IMR-90 (cell line): ENCODE measurements around the gene BACH1. TPM values are rescaled to one million over a fixed set of nuclear protein-coding genes. Genes with fewer than 3 reads are reported as not detected.
A peak's percentile ranks its signal among the peaks of the same experiment; 100 is the strongest.

Experiments used
- ATAC-seq: fragments of 200-7000 bp; cut with Tn5 transposase; 2 replicates; pipeline ENCODE4 v1.9.1; 2020; ENCODE audit warnings: low read depth, mild to moderate bottlenecking, moderate library complexity
- BruUV-seq: library from RNA; stranded (reverse); fragments of 400-500 nt; replicated peaks from 2 replicates; lab custom pipeline; 2021; lab: Mats Ljungman, UMichigan
- CTCF ChIA-PET: fragments of 300-600 bp; formaldehyde crosslinking; extraction: SDS; loops from one replicate; lab custom pipeline; 2021; ENCODE audit warnings: antibody characterized with exemption; lab: Yijun Ruan, JAX
- POLR2A ChIA-PET: fragments of 300-600 bp; sonication (Branson Sonifier 250); formaldehyde crosslinking; loops from one replicate; lab custom pipeline; 2022; ENCODE audit warnings: antibody characterized with exemption; ENCODE audit not compliant: unreplicated experiment; lab: Charles Lee
- DNase-seq: peaks from one replicate; pipeline ENCODE4 v3.0.0; 2013
- H2AFZ ChIP-seq: replicated peaks from 2 replicates; pipeline ENCODE3; 2013; ENCODE audit warnings: low read length, mild to moderate bottlenecking; ENCODE audit not compliant: poor library complexity
- H2AK5ac ChIP-seq: 2 replicates; pipeline ENCODE4 v1.6.1; 2013; ENCODE audit warnings: low read depth, low read length, inconsistent platforms
- H2AK9ac ChIP-seq: replicated peaks from 2 replicates; pipeline ENCODE3; 2013; ENCODE audit warnings: mild to moderate bottlenecking, low read depth, low read length, moderate library complexity; ENCODE audit not compliant: poor library complexity
- H2BK120ac ChIP-seq: 2 replicates; pipeline ENCODE4 v1.6.1; 2013; ENCODE audit warnings: low read depth, low read length, inconsistent platforms
- H2BK15ac ChIP-seq: 3 replicates; pipeline ENCODE4 v1.6.1; 2013; ENCODE audit warnings: low read depth, low read length, inconsistent platforms
- H2BK20ac ChIP-seq: 2 replicates; pipeline ENCODE4 v1.6.1; 2013; ENCODE audit warnings: low read depth, mild to moderate bottlenecking, inconsistent platforms, low read length, moderate library complexity
- H2BK5ac ChIP-seq: 2 replicates; pipeline ENCODE4 v1.6.1; 2013; ENCODE audit warnings: mild to moderate bottlenecking, low read depth, low read length, inconsistent platforms; ENCODE audit not compliant: poor library complexity, severe bottlenecking
- H3K14ac ChIP-seq: replicated peaks from 2 replicates; pipeline ENCODE4 v1.6.1; 2013; ENCODE audit warnings: low read depth, low read length, inconsistent platforms
- H3K18ac ChIP-seq: 2 replicates; pipeline ENCODE4 v1.6.1; 2013; ENCODE audit warnings: low read depth, low read length, control low read depth
- H3K23ac ChIP-seq: 2 replicates; pipeline ENCODE4 v1.6.1; 2013; ENCODE audit warnings: low read depth, low read length, inconsistent platforms
- H3K27ac ChIP-seq: 2 replicates; pipeline ENCODE4 v1.5.1; 2013; ENCODE audit warnings: mild to moderate bottlenecking, control low read depth, low read length; ENCODE audit not compliant: insufficient read depth
- H3K27me3 ChIP-seq: 2 replicates; pipeline ENCODE4 v1.6.1; 2013; ENCODE audit warnings: low read length; ENCODE audit not compliant: control insufficient read depth, insufficient read depth
- H3K36me3 ChIP-seq: 2 replicates; pipeline ENCODE4 v1.6.1; 2013; ENCODE audit warnings: low read length, mixed read lengths; ENCODE audit not compliant: control insufficient read depth, insufficient read depth
- H3K4ac ChIP-seq: 2 replicates; pipeline ENCODE4 v1.6.1; 2013; ENCODE audit warnings: low read depth, low read length, inconsistent platforms
- H3K4me1 ChIP-seq: 2 replicates; pipeline ENCODE4 v1.6.1; 2013; ENCODE audit warnings: low read length, mixed read lengths; ENCODE audit not compliant: control insufficient read depth, insufficient read depth
- H3K4me2 ChIP-seq: 2 replicates; pipeline ENCODE4 v1.6.1; 2013; ENCODE audit warnings: low read depth, mild to moderate bottlenecking, control low read depth, low read length, moderate library complexity
- H3K4me3 ChIP-seq: 2 replicates; pipeline ENCODE4 v1.5.1; 2013; ENCODE audit warnings: low read depth, mild to moderate bottlenecking, control low read depth, low read length, moderate library complexity; ENCODE audit not compliant: insufficient read depth
- H3K56ac ChIP-seq: 2 replicates; pipeline ENCODE4 v1.6.1; 2013; ENCODE audit warnings: low read length, inconsistent platforms; ENCODE audit not compliant: insufficient read depth; ENCODE audit errors: extremely low read depth
- H3K79me1 ChIP-seq, 2 experiments: 2 replicates each; pipeline ENCODE4 v1.6.1; 2013; ENCODE audit warnings: low read length in 2 of 2, inconsistent platforms in 1 of 2, low read depth in 1 of 2
- H3K9ac ChIP-seq: 2 replicates; pipeline ENCODE4 v1.6.1; 2013; ENCODE audit warnings: low read depth, low read length, control low read depth
- H3K9me1 ChIP-seq: 2 replicates; pipeline ENCODE4 v1.6.1; 2013; ENCODE audit warnings: low read length, inconsistent platforms; ENCODE audit not compliant: insufficient read depth
- H3K9me3 ChIP-seq: 2 replicates; pipeline ENCODE4 v1.6.1; 2013; ENCODE audit warnings: low read length; ENCODE audit not compliant: control insufficient read depth, insufficient read depth
- H4K20me1 ChIP-seq: 2 replicates; pipeline ENCODE4 v1.6.1; 2013; ENCODE audit warnings: low read length, inconsistent platforms; ENCODE audit not compliant: insufficient read depth
- H4K5ac ChIP-seq: 2 replicates; pipeline ENCODE4 v1.6.1; 2013; ENCODE audit warnings: mild to moderate bottlenecking, low read depth, low read length, control low read depth
- H4K8ac ChIP-seq, 2 experiments: 2 replicates each; pipeline ENCODE4 v1.6.1; 2013; ENCODE audit warnings: low read depth in 2 of 2, low read length in 2 of 2, control low read depth in 1 of 2, inconsistent platforms in 1 of 2
- H4K91ac ChIP-seq: 2 replicates; pipeline ENCODE4 v1.6.1; 2013; ENCODE audit warnings: low read depth, low read length, inconsistent platforms; ENCODE audit not compliant: insufficient read depth
- BHLHE40 ChIP-seq: fragments of 150-350 bp; IDR thresholded peaks from 2 replicates; pipeline ENCODE4 v1.6.1; 2016; ENCODE audit warnings: mild to moderate bottlenecking, low read depth, low read length
- CEBPB ChIP-seq: IDR thresholded peaks from 2 replicates; pipeline ENCODE4 v1.6.1; 2012; ENCODE audit warnings: low read depth, low read length, improper control_type of control experiment
- CHD1 ChIP-seq: IDR thresholded peaks from 2 replicates; pipeline ENCODE4 v1.6.1; 2012; ENCODE audit warnings: low read depth, low read length, improper control_type of control experiment
- FOS ChIP-seq: fragments of 150-350 bp; IDR thresholded peaks from 2 replicates; pipeline ENCODE4 v1.6.1; 2016; ENCODE audit warnings: low read depth, low read length
- MAFK ChIP-seq: IDR thresholded peaks from 2 replicates; pipeline ENCODE4 v1.6.1; 2012; ENCODE audit warnings: low read depth, low read length, improper control_type of control experiment
- MAZ ChIP-seq: IDR thresholded peaks from 2 replicates; pipeline ENCODE4 v1.6.1; 2012; ENCODE audit warnings: low read depth, mild to moderate bottlenecking, low read length, improper control_type of control experiment, moderate library complexity, borderline replicate concordance
- MXI1 ChIP-seq: IDR thresholded peaks from 2 replicates; pipeline ENCODE4 v1.6.1; 2012; ENCODE audit warnings: low read depth, mild to moderate bottlenecking, low read length, moderate library complexity, borderline replicate concordance
- NFE2L2 ChIP-seq: fragments of 150-350 bp; IDR thresholded peaks from 2 replicates; pipeline ENCODE4 v1.6.1; 2016; ENCODE audit warnings: low read depth, mild to moderate bottlenecking, low read length
- POLR2A ChIP-seq: IDR thresholded peaks from 2 replicates; pipeline ENCODE4 v1.6.1; 2012; ENCODE audit warnings: mild to moderate bottlenecking, low read depth, low read length
- RAD21 ChIP-seq: IDR thresholded peaks from 2 replicates; pipeline ENCODE4 v1.6.1; 2012; ENCODE audit warnings: low read length, improper control_type of control experiment
- RCOR1 ChIP-seq: IDR thresholded peaks from 2 replicates; pipeline ENCODE4 v1.6.1; 2012; ENCODE audit warnings: mild to moderate bottlenecking, low read length, improper control_type of control experiment; ENCODE audit not compliant: insufficient replicate concordance
- RFX5 ChIP-seq: IDR thresholded peaks from 2 replicates; pipeline ENCODE4 v1.8.0; 2012; ENCODE audit warnings: low read depth, mild to moderate bottlenecking, low read length, moderate library complexity
- SMC3 ChIP-seq: fragments of 150-350 bp; IDR thresholded peaks from 2 replicates; pipeline ENCODE4 v1.6.1; 2016; ENCODE audit warnings: low read depth, mild to moderate bottlenecking, antibody characterized with exemption, low read length, moderate library complexity
- WGBS, 2 experiments: methylation state at CpG; one replicate each; pipeline versions ENCODE4 v1.1.5 to v1.1.7; 2013; ENCODE audit warnings: missing lambda C conversion rate in 2 of 2; ENCODE audit not compliant: insufficient read length in 1 of 2; ENCODE audit errors: extremely low coverage in 2 of 2; 5-methylcytosine and 5-hydroxymethylcytosine counted together
- dilution Hi-C: fragments of 300-500 bp; cut with HindIII; formaldehyde crosslinking; loops from one replicate; pipeline ENCODE4 v1.14.3; 2018; ENCODE audit warnings: low sequenced_read_pairs; ENCODE audit not compliant: unreplicated experiment
- in situ Hi-C: fragments of 300-500 bp; cut with MboI; formaldehyde crosslinking; loops from 3 replicates; pipeline ENCODE4 v1.14.3; 2019; ENCODE audit warnings: low sequenced_read_pairs, inconsistent platforms, mixed read lengths
- intact Hi-C: fragments of 100-400 bp; cut with micrococcal nuclease; formaldehyde crosslinking; loops from 2 replicates; pipeline ENCODE4 v1.10.0; 2022
- polyA plus RNA-seq, 3 experiments: library from polyadenylated mRNA; depleted of rRNA; stranded (reverse); fragments of >200 nt; gene quantifications; 2 replicates each; pipeline ENCODE4 v1.2.3, GENCODE V29; 2012; ENCODE audit warnings: low replicate concordance in 1 of 3
- total RNA-seq: library from RNA; depleted of rRNA; stranded (reverse); fragments of >200 nt; gene quantifications from 2 replicates; pipeline ENCODE4 v1.2.3, GENCODE V29; 2012
- TF ChIP-seq, protein P1 (sequence below): conservative IDR thresholded peaks from 2 replicates; pipeline ENCODE4 v1.5.1; 2012; ENCODE audit warnings: mild to moderate bottlenecking, low read depth, low read length, improper control_type of control experiment
- TF ChIP-seq, protein P2 (sequence below): fragments of 150-350 bp; IDR thresholded peaks from 2 replicates; pipeline ENCODE4 v1.6.1; 2017; ENCODE audit warnings: mild to moderate bottlenecking, antibody characterized with exemption, low read length, low read depth

Gene BACH1
- total and polyA plus RNA-seq, 2 of the 4 experiments (the other 2 are of a cell fraction), result 23.1 to 108 TPM

DNA sequence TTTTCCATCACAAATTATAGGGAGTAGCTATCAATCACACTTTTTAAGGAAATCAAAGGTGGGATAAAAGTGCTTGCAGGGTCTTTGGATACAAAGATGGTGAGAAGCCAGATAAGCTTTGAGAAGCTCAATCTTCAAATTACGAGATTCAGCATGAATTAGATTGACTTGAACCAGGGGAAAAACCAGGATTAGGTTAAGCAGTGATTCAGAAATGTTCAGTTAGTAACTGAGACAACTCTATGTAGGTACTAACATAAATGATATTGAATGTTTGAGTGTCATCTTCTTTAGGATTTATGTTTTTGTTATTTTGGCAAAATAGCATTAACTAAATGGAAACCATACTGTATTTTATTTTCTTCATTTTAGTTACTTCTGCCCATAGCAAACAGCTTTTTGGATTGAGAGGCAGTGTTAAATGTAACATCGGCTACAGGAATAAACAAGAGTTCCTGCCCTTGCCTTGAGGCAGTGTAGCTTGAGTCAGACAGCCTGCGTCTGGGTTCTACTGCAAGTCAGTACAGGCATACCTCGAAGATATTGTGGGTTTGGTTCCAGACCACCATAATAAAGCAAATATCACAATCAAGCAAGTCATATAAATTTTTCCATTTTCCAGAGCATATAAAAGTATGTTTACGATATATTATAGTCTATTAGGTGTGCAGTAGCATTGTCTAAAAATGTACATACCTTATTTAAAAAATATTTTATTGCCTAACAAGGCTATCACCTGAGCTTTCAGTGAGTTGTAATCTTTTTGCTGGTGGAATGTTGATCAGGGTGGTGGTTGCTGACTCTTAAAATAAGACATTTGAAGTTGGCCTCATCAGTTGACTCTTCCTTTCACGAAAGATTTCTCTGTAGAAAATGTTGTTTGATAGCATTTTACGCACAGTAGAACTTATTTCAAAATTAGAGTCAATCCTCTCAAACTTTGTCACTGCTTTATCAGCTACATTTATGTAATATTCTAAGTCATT, 36.9 kb upstream of the BACH1 start:
- H2AK9ac ChIP-seq, result no peak overlapping the region
- ChIA-PET POLR2A (interaction anchor here (0.6 kb wide), 1 partner anchor 51 kb away, joined by 4 read pairs; no protein-coding TSS in a partner anchor), CTCF (interaction anchor here (0.5 to 1.1 kb wide), 3 partner anchors 73 to 87 kb away, joined by 3 to 4 read pairs (median 3); no protein-coding TSS in a partner anchor)
- H3K4me2 ChIP-seq, result no peak overlapping the region
- no peak for ATAC-seq
- H3K23ac ChIP-seq, result no peak overlapping the region
- H2BK20ac ChIP-seq, result peak overlapping the region; percentile 51; the same call in 1 of the 2 replicates
- dilution Hi-C loops (no loop called here), intact Hi-C loops (no loop called here), in situ Hi-C loops (no loop called here)
- no peaks in the 10 kb centered on the region for H3K36me3 ChIP-seq
- H3K56ac ChIP-seq, result no peak overlapping the region
- 0 out of 2 replicates have a peak overlapping the region, but pooled peaks have one; percentile 14 for H3K14ac ChIP-seq
- no peak overlapping the region for H2AFZ ChIP-seq
- WGBS, 2 experiments, result 100% methylated on average over 1 of the region's 7 CpGs; no CpG with 5 or more reads in 1 of the 2 experiments
- H2BK120ac ChIP-seq, result peak overlapping the region; percentile 47; the same call in 1 of the 2 replicates
- no peak for DNase-seq
- H3K9ac ChIP-seq, result no peak overlapping the region
- peaks cover 10% of the 10 kb centered on the region for H3K9me1 ChIP-seq
- BruUV-seq, result no TSS peak
- no peak overlapping the region for H3K4me3 ChIP-seq
- no peak overlapping the region for H3K4ac ChIP-seq
- peaks cover 0 to 11% of the 10 kb centered on the region in 2 experiments; a peak in 2 of 4 replicates for H3K79me1 ChIP-seq
- no peak overlapping the region; the same call in 1 of the 2 replicates for H4K91ac ChIP-seq
- H4K20me1 ChIP-seq, result no peaks in the 10 kb centered on the region
- H3K9me3 ChIP-seq, result no peaks in the 10 kb centered on the region
- H4K5ac ChIP-seq, result no peak overlapping the region
- H4K8ac ChIP-seq, result no peak overlapping the region
- H2BK15ac ChIP-seq, result peak overlapping the region; percentile 66; the same call in 1 of the 3 replicates
- H3K27ac ChIP-seq, result no peak overlapping the region
- no peaks in the 10 kb centered on the region for H3K27me3 ChIP-seq
- H3K18ac ChIP-seq, result no peak overlapping the region
- peak overlapping the region; percentile 17; the same call in 1 of the 2 replicates for H2AK5ac ChIP-seq
- no peak overlapping the region for H2BK5ac ChIP-seq
- no peak for TF ChIP-seq FOS
- no peak for TF ChIP-seq MAFK
- TF ChIP-seq POLR2A, result no peak
- no peak for TF ChIP-seq NFE2L2
- no peak for TF ChIP-seq MAZ
- no peak for TF ChIP-seq RFX5
- TF ChIP-seq MXI1, result no peak
- no peak for TF ChIP-seq CHD1
- no peak for TF ChIP-seq RAD21
- TF ChIP-seq, protein P1, sequence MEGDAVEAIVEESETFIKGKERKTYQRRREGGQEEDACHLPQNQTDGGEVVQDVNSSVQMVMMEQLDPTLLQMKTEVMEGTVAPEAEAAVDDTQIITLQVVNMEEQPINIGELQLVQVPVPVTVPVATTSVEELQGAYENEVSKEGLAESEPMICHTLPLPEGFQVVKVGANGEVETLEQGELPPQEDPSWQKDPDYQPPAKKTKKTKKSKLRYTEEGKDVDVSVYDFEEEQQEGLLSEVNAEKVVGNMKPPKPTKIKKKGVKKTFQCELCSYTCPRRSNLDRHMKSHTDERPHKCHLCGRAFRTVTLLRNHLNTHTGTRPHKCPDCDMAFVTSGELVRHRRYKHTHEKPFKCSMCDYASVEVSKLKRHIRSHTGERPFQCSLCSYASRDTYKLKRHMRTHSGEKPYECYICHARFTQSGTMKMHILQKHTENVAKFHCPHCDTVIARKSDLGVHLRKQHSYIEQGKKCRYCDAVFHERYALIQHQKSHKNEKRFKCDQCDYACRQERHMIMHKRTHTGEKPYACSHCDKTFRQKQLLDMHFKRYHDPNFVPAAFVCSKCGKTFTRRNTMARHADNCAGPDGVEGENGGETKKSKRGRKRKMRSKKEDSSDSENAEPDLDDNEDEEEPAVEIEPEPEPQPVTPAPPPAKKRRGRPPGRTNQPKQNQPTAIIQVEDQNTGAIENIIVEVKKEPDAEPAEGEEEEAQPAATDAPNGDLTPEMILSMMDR, result no peak
- no peak for TF ChIP-seq RCOR1
- TF ChIP-seq, protein P2, sequence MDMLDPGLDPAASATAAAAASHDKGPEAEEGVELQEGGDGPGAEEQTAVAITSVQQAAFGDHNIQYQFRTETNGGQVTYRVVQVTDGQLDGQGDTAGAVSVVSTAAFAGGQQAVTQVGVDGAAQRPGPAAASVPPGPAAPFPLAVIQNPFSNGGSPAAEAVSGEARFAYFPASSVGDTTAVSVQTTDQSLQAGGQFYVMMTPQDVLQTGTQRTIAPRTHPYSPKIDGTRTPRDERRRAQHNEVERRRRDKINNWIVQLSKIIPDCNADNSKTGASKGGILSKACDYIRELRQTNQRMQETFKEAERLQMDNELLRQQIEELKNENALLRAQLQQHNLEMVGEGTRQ, result no peak
- no peak for TF ChIP-seq BHLHE40
- TF ChIP-seq CEBPB, result no peak
- TF ChIP-seq SMC3, result no peak
- H3K4me1 ChIP-seq, result peaks cover 8% of the 10 kb centered on the region
